ENCODE data around the gene GAS2L1.

The GAS2L1 gene

GRCh38 chr22:29328566-29329500, 22.4 kb downstream of the GAS2L1 start:
- no peak for DNase-seq

DNA sequence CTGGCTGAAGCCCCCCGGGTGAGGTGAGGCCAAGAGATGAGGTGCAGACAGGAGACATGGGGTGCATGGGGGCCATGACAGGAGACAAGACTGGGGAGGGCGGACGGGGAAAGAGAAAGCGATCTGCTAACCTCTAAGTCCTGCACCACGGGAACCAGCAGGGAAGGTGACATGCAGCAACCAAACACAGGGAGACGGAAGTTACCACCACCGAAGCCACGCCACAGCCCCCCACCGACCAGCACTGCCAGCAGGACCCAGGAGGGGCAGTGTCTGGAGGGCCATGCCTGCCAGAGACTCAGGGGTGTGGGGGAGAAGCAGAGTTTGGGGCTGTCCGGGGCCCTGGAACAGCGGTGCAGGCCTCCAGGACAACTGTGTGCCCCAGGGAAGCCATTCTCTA, 23.1 kb downstream of the GAS2L1 start:
- DNase-seq: no peak

DNA sequence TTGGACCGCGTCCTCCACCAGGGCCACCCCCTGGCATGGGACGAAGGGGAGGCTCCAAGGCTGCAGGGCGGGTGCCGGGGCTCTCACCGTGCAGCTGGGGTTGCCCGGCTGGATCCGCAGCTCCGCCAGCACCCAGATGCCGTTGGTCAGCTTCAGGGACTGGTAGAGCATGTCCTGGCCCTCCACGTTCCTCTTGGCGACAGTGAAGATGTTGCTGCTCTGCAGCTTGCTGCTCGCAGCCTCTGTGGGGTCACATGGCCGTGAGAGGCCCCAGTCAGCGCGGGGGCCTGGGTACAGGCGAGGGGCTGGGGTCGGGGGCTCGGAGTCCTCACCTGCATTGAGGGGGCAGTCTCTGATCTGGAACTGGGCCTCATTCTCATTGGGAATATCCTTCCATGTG, 23.8 kb downstream of the GAS2L1 start:
- no peak for DNase-seq

DNA sequence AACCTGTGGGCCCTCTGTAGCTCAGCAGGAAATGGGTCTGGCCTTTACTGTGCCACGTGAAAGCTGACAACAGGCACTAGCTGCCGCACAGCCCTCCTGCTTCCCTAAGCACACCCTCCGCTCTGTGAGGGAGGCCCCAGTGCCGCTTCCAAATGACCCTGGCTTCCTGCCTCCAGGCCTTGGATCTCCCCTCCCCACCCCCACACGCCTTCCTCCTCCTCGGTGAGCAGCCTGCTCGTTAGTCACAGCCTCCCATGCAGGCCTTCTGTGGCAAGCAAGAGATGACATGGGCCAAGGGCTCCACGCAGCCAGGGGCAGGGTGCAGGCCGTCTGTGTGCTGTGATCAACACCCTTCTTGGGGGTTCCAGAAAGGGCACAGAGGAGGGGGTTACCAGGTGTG, 24.3 kb downstream of the GAS2L1 start:
- no peak for DNase-seq

GRCh38 chr22:29331213-29331612, 24.8 kb downstream of the GAS2L1 start:
- no peak for DNase-seq

- DNase-seq: no peak
These were observed 25.3 kb downstream of the GAS2L1 start for GRCh38 chr22:29331658-29332300.

- no peak for DNase-seq
These were observed 26.5 kb downstream of the GAS2L1 start for GRCh38 chr22:29332886-29333496.

- DNase-seq: no peak
These were observed 27.7 kb downstream of the GAS2L1 start for GRCh38 chr22:29334148-29334547.

- DNase-seq: no peak
These were observed 28.4 kb downstream of the GAS2L1 start for GRCh38 chr22:29334696-29335344.

- DNase-seq: no peak
These were observed 29.2 kb downstream of the GAS2L1 start for GRCh38 chr22:29335656-29336055.

DNA sequence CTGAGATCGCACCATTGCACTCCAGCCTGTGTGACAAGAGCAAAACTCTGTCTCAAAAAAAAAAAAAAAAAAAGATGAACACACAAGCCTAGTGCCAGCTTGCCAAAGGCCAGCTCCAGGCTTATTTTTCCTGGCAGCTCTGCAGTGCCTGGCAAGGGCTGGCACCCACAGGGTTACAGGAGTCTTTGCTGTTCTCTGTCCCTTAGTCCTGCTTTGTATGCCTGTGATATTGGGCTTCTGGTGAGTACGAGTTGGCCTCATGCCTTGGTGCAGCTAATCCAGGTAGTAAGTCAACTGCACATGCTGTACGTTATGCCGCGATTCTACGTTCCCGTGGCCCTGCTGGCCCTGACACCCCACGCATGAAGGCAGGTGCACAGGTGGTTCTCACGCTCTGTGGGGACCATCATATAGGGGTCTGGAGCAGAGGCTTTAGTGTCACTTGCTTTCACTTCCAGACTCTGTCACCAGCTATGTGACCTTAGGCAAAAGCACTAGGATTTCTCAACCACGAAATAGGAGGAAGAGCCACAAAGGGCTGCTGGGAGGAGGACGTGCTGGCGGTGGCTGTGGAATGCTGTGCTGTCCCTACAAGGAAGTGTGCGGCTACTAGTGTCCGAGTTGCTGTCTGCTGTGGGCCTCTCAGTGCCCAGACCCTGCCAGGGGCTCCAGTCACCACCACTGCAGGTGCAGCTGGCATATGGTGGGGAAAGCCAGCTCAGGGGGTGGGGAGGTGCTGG, 30.5 kb downstream of the GAS2L1 start:
- DNase-seq: no peak

- no peak for DNase-seq
These were observed 31.3 kb downstream of the GAS2L1 start for GRCh38 chr22:29337631-29338284.

- DNase-seq: no peak
These were observed 31.9 kb downstream of the GAS2L1 start for GRCh38 chr22:29338398-29338797.

GRCh38 chr22:29339381-29340235, 33.2 kb downstream of the GAS2L1 start:
- no peak for DNase-seq

DNA sequence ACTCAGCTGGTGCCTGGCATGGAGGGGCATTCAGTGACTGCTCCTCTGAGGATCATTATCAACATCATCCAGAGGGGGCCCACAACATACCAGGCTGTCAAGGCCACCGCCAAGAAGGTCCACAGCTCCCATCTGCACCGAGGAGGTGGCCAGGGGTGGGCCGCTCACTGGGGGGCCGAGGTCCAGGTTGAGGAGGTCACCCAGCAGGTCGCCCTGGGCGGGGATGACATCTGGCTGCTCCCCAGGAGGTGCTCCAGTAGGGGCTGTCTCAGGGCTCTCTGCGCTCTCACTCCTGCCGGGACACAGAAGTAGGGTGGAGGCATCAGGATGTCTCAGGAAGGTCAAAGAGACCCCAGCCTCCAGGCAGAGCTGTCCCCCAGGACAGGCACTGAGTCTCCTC, 34.1 kb downstream of the GAS2L1 start:
- no peak for DNase-seq

GRCh38 chr22:29341056-29341848, 34.8 kb downstream of the GAS2L1 start:
- no peak for DNase-seq

- no peak for DNase-seq
These were observed 35.3 kb downstream of the GAS2L1 start for GRCh38 chr22:29341849-29342127.

GRCh38 chr22:29342177-29342576, 35.7 kb downstream of the GAS2L1 start:
- DNase-seq: no peak

DNA sequence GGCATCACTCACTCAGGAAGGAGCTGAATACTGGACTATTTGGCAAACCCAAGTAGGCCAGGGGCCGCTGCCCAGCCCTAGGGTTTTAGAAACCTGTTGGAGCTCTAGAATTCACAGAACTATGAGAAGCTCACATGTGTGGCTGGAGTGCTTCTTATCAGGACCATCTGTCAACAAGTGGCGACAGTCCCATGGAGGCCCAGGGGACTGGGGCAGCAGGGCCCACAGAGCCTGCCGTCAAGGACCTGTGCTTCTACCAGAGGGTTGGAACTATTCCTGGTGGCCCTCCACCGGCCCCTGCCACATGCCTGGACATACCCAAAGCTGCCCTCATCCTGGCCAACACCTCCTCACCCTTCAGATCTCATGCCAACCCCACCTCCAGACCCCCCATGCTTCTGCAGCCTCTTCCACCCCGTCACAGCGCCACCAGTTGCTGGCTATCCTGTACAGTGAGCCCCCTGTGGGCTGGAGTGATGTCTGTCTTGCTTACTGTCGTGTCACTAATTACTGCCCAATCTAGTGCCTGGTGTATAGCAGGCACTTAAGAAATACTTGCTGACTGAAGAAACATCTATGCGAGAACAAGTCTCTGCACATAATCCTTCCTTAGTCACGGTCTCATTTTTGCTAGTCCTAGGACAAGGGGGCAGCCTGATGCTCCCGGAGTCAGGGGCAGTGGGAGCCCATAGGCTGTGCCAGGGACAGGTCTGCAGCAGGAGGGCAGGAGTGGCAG, 36.3 kb downstream of the GAS2L1 start:
- no peak for DNase-seq

DNA sequence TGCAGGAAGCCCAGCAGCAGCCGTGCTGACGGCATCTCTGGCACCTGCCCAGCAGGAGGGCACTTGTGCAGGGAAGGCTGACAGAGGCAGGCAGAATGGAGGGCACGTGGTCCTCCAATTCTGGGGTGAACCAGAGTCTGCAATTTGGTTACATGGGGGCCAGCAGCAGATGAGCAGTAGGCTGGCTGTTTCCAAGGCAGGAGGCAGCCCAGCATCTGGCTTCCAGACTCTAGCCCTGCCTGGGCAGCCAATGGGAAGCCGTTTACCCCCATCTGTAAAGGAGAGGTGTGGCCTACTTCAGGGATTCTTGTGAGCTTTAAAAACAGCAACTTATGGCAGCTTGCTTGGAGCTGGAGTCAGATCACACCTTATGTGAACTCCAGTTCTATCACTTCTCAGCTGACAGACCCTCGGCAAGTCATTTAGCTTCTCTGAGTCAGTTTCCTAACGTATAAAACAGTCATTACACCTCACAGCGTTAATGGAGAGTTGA, 36.9 kb downstream of the GAS2L1 start:
- DNase-seq: no peak

Data from NCI-H146 (cell line).